Neural cell (in vitro differentiated cells): ENCODE measurements around the gene NCBP1. TPM values are rescaled to one million over a fixed set of nuclear protein-coding genes. Genes with fewer than 3 reads are reported as not detected.
"Not testable (repeated sequence)": the region's sequence is repeated elsewhere in the genome, so short reads cannot be mapped to it uniquely, and the experiment has no call there.

Experiments
- H2AFZ ChIP-seq: fragments of 200-600, 300-800 bp; sonication (generic), shearing (Covaris generic); 2 replicates; pipeline ENCODE4 v1.6.0; 2014; ENCODE audit warnings: low read depth, mild to moderate bottlenecking, antibody characterized with exemption, low read length, moderate library complexity
- H3F3A ChIP-seq: fragments of 200-600 bp; shearing (Covaris generic); 2 replicates; pipeline ENCODE4 v1.6.1; 2016; ENCODE audit warnings: mild to moderate bottlenecking, moderate library complexity, mixed read lengths, antibody characterized with exemption, low read length; ENCODE audit not compliant: insufficient read depth, poor library complexity, severe bottlenecking
- H3K27ac ChIP-seq: fragments of 200-600, 300-800 bp; sonication (generic), shearing (Covaris generic); 2 replicates; pipeline ENCODE4 v1.5.1; 2014; ENCODE audit warnings: mild to moderate bottlenecking, low read length, moderate library complexity
- H3K27me3 ChIP-seq: fragments of 300-800, 200-600 bp; sonication (generic), shearing (Covaris generic); 2 replicates; pipeline ENCODE4 v1.6.0; 2014; ENCODE audit warnings: mild to moderate bottlenecking, low read depth, low read length, moderate library complexity; ENCODE audit not compliant: insufficient read depth
- H3K36me3 ChIP-seq: fragments of 300-800, 200-600 bp; sonication (generic), shearing (Covaris generic); 2 replicates; pipeline ENCODE4 v1.5.1; 2014; ENCODE audit warnings: mild to moderate bottlenecking, antibody characterized with exemption, low read length, moderate library complexity; ENCODE audit not compliant: insufficient read depth
- H3K4me2 ChIP-seq: fragments of 300-800, 200-600 bp; sonication (generic), shearing (Covaris generic); 2 replicates; pipeline ENCODE4 v1.6.0; 2014; ENCODE audit warnings: mild to moderate bottlenecking, low read length
- H3K4me3 ChIP-seq: fragments of 300-800, 200-600 bp; sonication (generic), shearing (Covaris generic); 2 replicates; pipeline ENCODE4 v1.5.1; 2014; ENCODE audit warnings: mild to moderate bottlenecking, low read length, moderate library complexity
- H3K79me2 ChIP-seq: fragments of 200-600 bp; shearing (Covaris generic); replicated peaks from 2 replicates; pipeline ENCODE4 v1.6.0; 2014; ENCODE audit warnings: mild to moderate bottlenecking, low read length, moderate library complexity; ENCODE audit not compliant: insufficient read depth
- H3K9ac ChIP-seq: fragments of 300-800, 200-600 bp; sonication (generic), shearing (Covaris generic); 2 replicates; pipeline ENCODE4 v1.6.1; 2016; ENCODE audit warnings: mild to moderate bottlenecking, low read length, mixed read lengths
- H3K9me2 ChIP-seq: fragments of 200-600 bp; shearing (Covaris generic); 2 replicates; pipeline ENCODE4 v1.6.1; 2016; ENCODE audit warnings: mild to moderate bottlenecking, low read length, mixed read lengths; ENCODE audit not compliant: insufficient read depth
- H3K9me3 ChIP-seq: fragments of 200-600, 300-800 bp; sonication (generic), shearing (Covaris generic); 2 replicates; pipeline ENCODE4 v1.6.1; 2016; ENCODE audit warnings: mild to moderate bottlenecking, mixed run types, low read length, moderate library complexity, mixed read lengths
- H4K20me1 ChIP-seq: fragments of 200-600 bp; shearing (Covaris generic); 2 replicates; pipeline ENCODE4 v1.6.1; 2016; ENCODE audit warnings: mild to moderate bottlenecking, mixed run types; ENCODE audit not compliant: insufficient read depth
- CTCF ChIP-seq: fragments of 450-650 bp; IDR thresholded peaks from 2 replicates; pipeline ENCODE4 v1.5.1; 2014; ENCODE audit warnings: antibody characterized with exemption, mild to moderate bottlenecking, moderate library complexity; ENCODE audit not compliant: poor library complexity, severe bottlenecking
- EP300 ChIP-seq: fragments of 450-650 bp; conservative IDR thresholded peaks from 2 replicates; pipeline ENCODE4 v1.6.1; 2014; ENCODE audit warnings: antibody characterized with exemption, mild to moderate bottlenecking, moderate library complexity; ENCODE audit not compliant: poor library complexity, severe bottlenecking
- EZH2 ChIP-seq: fragments of 200-600, 300-800 bp; shearing (Covaris generic), sonication (generic); IDR thresholded peaks from 2 replicates; pipeline ENCODE4 v1.6.1; 2014; ENCODE audit warnings: antibody characterized with exemption, low read length, borderline replicate concordance, mild to moderate bottlenecking; ENCODE audit not compliant: insufficient read depth, poor library complexity, severe bottlenecking
- MXI1 ChIP-seq: fragments of 450-650 bp; conservative IDR thresholded peaks from 2 replicates; pipeline ENCODE4 v1.6.1; 2014; ENCODE audit warnings: antibody characterized with exemption, mild to moderate bottlenecking; ENCODE audit not compliant: poor library complexity, severe bottlenecking
- POLR2AphosphoS5 ChIP-seq: IDR thresholded peaks from 2 replicates; pipeline ENCODE4 v1.6.1; 2012
- RAD21 ChIP-seq: fragments of 450-650 bp; conservative IDR thresholded peaks from 2 replicates; pipeline ENCODE4 v1.6.1; 2014; ENCODE audit warnings: antibody characterized with exemption, mild to moderate bottlenecking, moderate library complexity
- SMC3 ChIP-seq: fragments of 450-650 bp; conservative IDR thresholded peaks from 2 replicates; pipeline ENCODE4 v1.6.1; 2014; ENCODE audit warnings: antibody characterized with exemption, mild to moderate bottlenecking, moderate library complexity; ENCODE audit not compliant: poor library complexity
- TAF1 ChIP-seq: IDR thresholded peaks from 2 replicates; pipeline ENCODE4 v1.6.1; 2012; ENCODE audit warnings: low read depth
- polyA plus RNA-seq: library from polyadenylated mRNA; depleted of rRNA; stranded (reverse); fragments of >200 nt; gene quantifications from 2 replicates; pipeline ENCODE4 v1.2.3, GENCODE V29; 2014
- TF ChIP-seq, protein P1 (sequence below): IDR thresholded peaks from 2 replicates; pipeline ENCODE4 v1.6.1; 2012; ENCODE audit warnings: borderline replicate concordance

The NCBP1 gene
- polyA plus RNA-seq, 1 donor from 2014 or later: 30.6 TPM

GRCh38 chr9:97699824-97700223 is 66.2 kb downstream of the NCBP1 start:
- not testable (repeated sequence) for H3K9ac ChIP-seq, H3K27ac ChIP-seq, H3K4me2 ChIP-seq, H4K20me1 ChIP-seq, H2AFZ ChIP-seq, H3F3A ChIP-seq, H3K36me3 ChIP-seq, H3K9me3 ChIP-seq, H3K4me3 ChIP-seq, H3K9me2 ChIP-seq, H3K27me3 ChIP-seq
- peaks cover 11% of the 10 kb centered on the region for H3K79me2 ChIP-seq

DNA sequence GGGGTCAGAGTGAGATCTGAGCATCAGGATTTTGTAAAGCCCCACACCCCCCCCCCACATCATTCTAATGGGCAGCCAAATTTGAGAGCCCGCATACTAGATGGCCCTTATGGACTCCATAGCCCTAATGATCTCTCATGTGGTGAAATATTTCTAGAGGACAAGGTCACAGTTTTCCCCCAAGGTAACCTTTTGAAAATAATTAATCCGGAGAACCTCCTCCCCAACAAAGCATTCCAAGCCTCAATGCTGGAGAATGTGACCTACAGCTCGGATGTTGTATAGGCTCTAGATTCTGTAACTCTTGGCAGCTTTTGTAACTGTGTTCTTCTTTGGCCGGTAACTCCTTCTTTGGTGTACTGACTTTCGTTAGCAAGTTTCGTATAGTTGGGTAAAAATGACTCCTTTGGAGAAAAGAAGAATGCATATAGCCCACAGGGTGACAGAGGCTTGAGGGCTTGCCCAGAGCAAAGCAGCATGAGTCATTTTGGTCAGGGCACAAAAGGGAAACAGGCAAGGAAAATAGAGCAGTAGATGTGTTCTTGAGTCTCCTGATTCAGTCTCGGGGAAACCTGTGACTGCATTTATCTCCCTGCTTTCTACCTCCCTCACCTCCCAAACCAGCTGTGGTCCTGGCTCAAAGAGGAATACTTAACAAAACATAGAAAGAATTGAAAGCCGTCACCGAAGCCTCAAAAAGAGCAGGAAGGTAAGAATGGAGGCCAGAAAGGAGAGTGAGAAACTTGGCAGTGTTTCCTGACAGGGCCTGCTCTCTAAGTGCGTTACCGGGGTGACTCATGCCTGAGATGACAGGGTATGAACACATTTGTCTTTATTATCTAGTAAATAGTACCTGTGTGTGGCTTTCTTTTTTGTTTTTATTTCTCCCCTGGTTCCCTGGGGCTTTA is 70.1 kb downstream of the NCBP1 start:
- Histone ChIP-seq H4K20me1 (no peaks in the 10 kb centered on the region), H3K4me2 (no peak overlapping the region), H3K27ac (no peak overlapping the region), H3K27me3 (no peaks in the 10 kb centered on the region), H3K9me3 (no peaks in the 10 kb centered on the region), H3K9ac (no peak overlapping the region), H3K36me3 (no peaks in the 10 kb centered on the region), H3K4me3 (no peak overlapping the region), H3F3A (no peaks in the 10 kb centered on the region), H3K79me2 (no peaks in the 10 kb centered on the region), H2AFZ (no peak overlapping the region), H3K9me2 (no peaks in the 10 kb centered on the region)
- TF ChIP-seq EZH2 (no peak), POLR2AphosphoS5 (peak; percentile 50)

DNA sequence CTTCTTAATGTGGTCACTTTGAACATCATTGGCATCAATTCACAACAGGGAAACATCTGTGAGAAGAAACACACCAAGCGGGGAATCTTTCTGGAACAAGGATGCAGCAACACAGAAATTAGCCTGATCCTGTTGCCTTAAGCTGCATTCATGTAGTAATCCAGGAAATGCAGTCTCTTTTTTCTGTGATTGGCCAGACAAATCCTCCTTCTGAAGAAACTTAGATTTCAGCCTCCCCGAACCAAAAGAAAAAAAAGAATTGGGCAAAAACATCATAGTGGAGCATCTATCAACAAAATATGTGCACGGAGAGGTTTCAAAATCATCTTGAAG is 70.7 kb downstream of the NCBP1 start:
- no peaks in the 10 kb centered on the region for H3K9me2 ChIP-seq
- H3K27me3 ChIP-seq: no peaks in the 10 kb centered on the region
- H3F3A ChIP-seq: no peaks in the 10 kb centered on the region
- no peaks in the 10 kb centered on the region for H4K20me1 ChIP-seq
- H3K4me2 ChIP-seq: no peak overlapping the region
- no peaks in the 10 kb centered on the region for H3K9me3 ChIP-seq
- no peak overlapping the region for H3K27ac ChIP-seq
- no peak overlapping the region for H3K4me3 ChIP-seq
- H2AFZ ChIP-seq: no peak overlapping the region
- H3K36me3 ChIP-seq: no peaks in the 10 kb centered on the region
- TF ChIP-seq EP300 (no peak), TAF1 (no peak), EZH2 (no peak), CTCF (no peak), MXI1 (no peak), RAD21 (no peak), SMC3 (no peak), POLR2AphosphoS5 (no peak)
- TF ChIP-seq, protein P1, sequence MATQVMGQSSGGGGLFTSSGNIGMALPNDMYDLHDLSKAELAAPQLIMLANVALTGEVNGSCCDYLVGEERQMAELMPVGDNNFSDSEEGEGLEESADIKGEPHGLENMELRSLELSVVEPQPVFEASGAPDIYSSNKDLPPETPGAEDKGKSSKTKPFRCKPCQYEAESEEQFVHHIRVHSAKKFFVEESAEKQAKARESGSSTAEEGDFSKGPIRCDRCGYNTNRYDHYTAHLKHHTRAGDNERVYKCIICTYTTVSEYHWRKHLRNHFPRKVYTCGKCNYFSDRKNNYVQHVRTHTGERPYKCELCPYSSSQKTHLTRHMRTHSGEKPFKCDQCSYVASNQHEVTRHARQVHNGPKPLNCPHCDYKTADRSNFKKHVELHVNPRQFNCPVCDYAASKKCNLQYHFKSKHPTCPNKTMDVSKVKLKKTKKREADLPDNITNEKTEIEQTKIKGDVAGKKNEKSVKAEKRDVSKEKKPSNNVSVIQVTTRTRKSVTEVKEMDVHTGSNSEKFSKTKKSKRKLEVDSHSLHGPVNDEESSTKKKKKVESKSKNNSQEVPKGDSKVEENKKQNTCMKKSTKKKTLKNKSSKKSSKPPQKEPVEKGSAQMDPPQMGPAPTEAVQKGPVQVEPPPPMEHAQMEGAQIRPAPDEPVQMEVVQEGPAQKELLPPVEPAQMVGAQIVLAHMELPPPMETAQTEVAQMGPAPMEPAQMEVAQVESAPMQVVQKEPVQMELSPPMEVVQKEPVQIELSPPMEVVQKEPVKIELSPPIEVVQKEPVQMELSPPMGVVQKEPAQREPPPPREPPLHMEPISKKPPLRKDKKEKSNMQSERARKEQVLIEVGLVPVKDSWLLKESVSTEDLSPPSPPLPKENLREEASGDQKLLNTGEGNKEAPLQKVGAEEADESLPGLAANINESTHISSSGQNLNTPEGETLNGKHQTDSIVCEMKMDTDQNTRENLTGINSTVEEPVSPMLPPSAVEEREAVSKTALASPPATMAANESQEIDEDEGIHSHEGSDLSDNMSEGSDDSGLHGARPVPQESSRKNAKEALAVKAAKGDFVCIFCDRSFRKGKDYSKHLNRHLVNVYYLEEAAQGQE: no peak
- no peak overlapping the region for H3K9ac ChIP-seq
- H3K79me2 ChIP-seq: no peaks in the 10 kb centered on the region
